ENCODE measurements around the gene RAMACL.

DNA sequence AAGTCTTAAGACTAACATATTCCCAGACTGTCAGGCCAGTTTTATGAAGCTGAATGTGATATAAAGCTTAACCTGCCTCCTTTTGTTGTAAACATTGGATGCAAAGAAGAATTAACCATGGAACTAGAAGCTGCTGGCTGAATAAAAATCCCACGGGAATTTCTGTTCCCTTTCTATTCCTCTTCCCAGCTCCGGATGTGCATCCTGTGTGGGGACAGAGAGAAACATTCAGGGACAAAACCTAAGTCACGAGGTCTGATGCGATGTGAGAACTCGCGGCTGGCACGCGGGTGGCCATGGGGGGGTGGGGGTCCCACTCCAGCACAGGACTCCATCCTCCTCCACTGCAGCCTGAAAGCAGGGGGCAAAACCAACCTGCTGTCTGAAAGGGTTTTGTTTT lies 32.2 kb downstream of the RAMACL start:
- TF ChIP-seq, protein P1, sequence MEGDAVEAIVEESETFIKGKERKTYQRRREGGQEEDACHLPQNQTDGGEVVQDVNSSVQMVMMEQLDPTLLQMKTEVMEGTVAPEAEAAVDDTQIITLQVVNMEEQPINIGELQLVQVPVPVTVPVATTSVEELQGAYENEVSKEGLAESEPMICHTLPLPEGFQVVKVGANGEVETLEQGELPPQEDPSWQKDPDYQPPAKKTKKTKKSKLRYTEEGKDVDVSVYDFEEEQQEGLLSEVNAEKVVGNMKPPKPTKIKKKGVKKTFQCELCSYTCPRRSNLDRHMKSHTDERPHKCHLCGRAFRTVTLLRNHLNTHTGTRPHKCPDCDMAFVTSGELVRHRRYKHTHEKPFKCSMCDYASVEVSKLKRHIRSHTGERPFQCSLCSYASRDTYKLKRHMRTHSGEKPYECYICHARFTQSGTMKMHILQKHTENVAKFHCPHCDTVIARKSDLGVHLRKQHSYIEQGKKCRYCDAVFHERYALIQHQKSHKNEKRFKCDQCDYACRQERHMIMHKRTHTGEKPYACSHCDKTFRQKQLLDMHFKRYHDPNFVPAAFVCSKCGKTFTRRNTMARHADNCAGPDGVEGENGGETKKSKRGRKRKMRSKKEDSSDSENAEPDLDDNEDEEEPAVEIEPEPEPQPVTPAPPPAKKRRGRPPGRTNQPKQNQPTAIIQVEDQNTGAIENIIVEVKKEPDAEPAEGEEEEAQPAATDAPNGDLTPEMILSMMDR (conservative IDR thresholded peaks at IDR 0.05) = no peak
- no peak for TF ChIP-seq ZFX (IDR thresholded peaks at IDR 0.05)

Measured in C4-2B (cell line).